Aorta (tissue), 5 donors: ENCODE data around the gene HDAC10. TPM values are rescaled to one million over a fixed set of nuclear protein-coding genes. Genes with fewer than 3 reads are reported as not detected.

Experiments used
- ATAC-seq: fragments of 200-7000 bp; cut with Tn5 transposase; one replicate; pipeline ENCODE4 v1.9.1; 2022; ENCODE audit warnings: moderate library complexity; ENCODE audit not compliant: low FRiP score
- DNase-seq, 2 donors: peaks; one replicate each; pipeline ENCODE4 v3.0.0-alpha.2; 2020
- H3K27ac ChIP-seq, 2 donors: one replicate each; pipeline ENCODE4 v1.5.1; 2013; ENCODE audit warnings: low read length in 2 of 2, mild to moderate bottlenecking in 2 of 2, moderate library complexity in 2 of 2, control low read depth in 1 of 2, inconsistent platforms in 1 of 2, low read depth in 1 of 2
- H3K27me3 ChIP-seq, 2 donors: one replicate each; pipeline ENCODE4 v1.6.1; 2013; ENCODE audit warnings: control low read depth in 1 of 2, low read length in 1 of 2, mild to moderate bottlenecking in 1 of 2, moderate library complexity in 1 of 2; ENCODE audit not compliant: insufficient read depth in 2 of 2, control insufficient read depth in 1 of 2
- H3K36me3 ChIP-seq, 2 donors: one replicate each; pipeline ENCODE4 v1.6.1; 2013; ENCODE audit warnings: control low read depth in 1 of 2, low read length in 1 of 2, mild to moderate bottlenecking in 1 of 2; ENCODE audit not compliant: insufficient read depth in 2 of 2, control insufficient read depth in 1 of 2
- H3K4me1 ChIP-seq, 2 donors: one replicate each; pipeline ENCODE4 v1.6.1; 2013; ENCODE audit warnings: low read length in 2 of 2, control low read depth in 1 of 2, mild to moderate bottlenecking in 1 of 2, moderate library complexity in 1 of 2; ENCODE audit not compliant: insufficient read depth in 2 of 2, control insufficient read depth in 1 of 2
- H3K4me3 ChIP-seq, 2 donors: one replicate each; pipeline ENCODE4 v1.5.1; 2013; ENCODE audit warnings: low read length in 2 of 2, control low read depth in 1 of 2, mild to moderate bottlenecking in 1 of 2
- H3K9me3 ChIP-seq: one replicate; pipeline ENCODE4 v1.6.1; 2013; ENCODE audit warnings: mild to moderate bottlenecking, low read length; ENCODE audit not compliant: control insufficient read depth
- WGBS, 2 donors: extraction: QIAGEN DNeasy Blood & Tissue Kit; methylation state at CpG; one replicate each; pipeline ENCODE4 v1.1.7; 2013; 5-methylcytosine and 5-hydroxymethylcytosine counted together
- intact Hi-C, 2 donors: fragments of 100-400 bp; cut with DNase I; formaldehyde crosslinking; loops; one replicate each; pipeline versions ENCODE4 v1.14.2 to v1.15.0; 2022
- polyA plus RNA-seq, 2 donors: library from polyadenylated mRNA; stranded (reverse); fragments of 200-250 nt; gene quantifications; one replicate each; pipeline ENCODE4 v1.2.3, GENCODE V29; 2013
- total RNA-seq, 2 donors: library from RNA; stranded (reverse); fragmentation: NEBNext Ultra II Directional; extraction: Animal tissue kit (Norgen Biotek cat#: 25700); gene quantifications; one replicate each; pipeline ENCODE4 v1.2.1, GENCODE V29; 2021
- donor health status: healthy with polysubstance abuse.
- donor health status: Bipolar disorder and iron deficiency.
- donor health status: DM: no; HTN: no; CAD: no.
- donor health status: DM: no; HTN: no; CAD: no.
- donor health status: DM: yes; HTN: yes; CAD: no.

Gene HDAC10
- total and polyA plus RNA-seq, 4 donors, result 5.5 to 57.3 (median 33.8) TPM

DNA sequence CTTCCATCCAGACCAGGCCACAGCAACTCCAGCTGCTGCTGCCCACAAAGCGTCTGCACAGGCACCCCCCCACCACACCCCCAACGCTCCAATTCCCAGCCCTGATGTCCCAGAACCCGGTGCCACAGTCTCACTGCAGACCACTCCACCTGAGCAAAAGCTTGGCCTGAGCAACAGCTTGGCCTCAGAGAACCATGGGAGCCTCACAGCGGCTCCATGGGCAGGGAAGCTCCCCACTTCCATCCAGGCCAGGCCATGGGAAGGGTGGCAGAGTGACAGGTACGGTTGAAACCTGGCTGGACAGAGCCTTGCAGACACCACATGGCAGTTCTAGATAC, 43.2 kb upstream of the HDAC10 start:
- ATAC-seq (no peak), DNase-seq (no peak)
- Histone ChIP-seq H3K4me3 (no peak overlapping the region), H3K4me1 (no peaks in the 10 kb centered on the region), H3K9me3 (no peaks in the 10 kb centered on the region), H3K27ac (peak overlapping the region in 1 of 2 donors; percentile 90), H3K27me3 (no peaks in the 10 kb centered on the region), H3K36me3 (no peaks in the 10 kb centered on the region)
- intact Hi-C loops, result no loop called here
- WGBS, 2 donors, result 41 to 51% methylated on average over 5 of the region's 5 CpGs

DNA sequence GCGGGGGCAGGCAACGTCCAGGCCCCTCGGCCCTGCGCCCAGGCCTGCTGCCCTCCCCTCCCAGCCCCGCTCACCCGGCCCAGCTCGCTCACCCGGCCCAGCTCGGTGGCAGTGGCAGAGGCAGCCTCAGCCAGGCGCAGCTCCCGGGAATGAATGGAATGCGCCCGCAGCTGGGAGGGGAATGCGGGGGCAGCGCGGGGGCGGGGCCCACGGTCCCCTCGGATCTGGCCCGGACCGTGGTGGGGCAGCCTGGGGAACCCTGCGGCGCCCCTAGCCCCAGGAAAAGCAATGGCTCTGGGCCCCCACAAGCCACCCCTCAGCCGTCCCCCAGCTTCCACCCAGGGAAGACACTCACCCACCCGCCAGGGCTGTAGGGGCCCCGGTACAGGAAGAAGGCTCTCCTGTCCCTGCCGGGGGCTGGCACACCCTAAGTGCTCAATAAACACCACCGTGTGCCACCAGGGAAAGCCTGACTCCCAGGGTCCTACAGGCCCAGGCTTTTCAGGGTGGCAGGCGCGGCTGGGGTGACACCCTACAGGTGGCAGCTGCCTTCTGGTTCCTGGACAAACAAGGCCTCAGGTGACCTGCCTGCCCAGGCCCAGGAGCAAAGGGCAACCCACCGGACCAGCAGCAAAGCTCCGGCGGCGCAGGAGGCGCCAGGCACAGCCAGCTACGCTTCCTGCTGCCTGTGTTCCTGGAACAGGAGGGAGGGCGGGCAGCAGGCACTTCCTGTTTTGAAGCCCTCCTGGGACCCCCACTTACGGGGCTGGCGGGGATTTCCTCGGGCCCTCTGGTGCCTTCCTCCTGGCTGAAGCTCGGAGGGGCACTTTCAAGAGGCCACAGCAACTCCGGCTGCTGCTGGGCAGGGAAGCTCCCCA, 42.6 kb upstream of the HDAC10 start:
- ATAC-seq (peak; percentile 85), DNase-seq (peak; percentile 87 to 93)
- Histone ChIP-seq H3K4me1 (no peaks in the 10 kb centered on the region), H3K4me3 (no peak overlapping the region), H3K27ac (peak overlapping the region; percentile 1 to 90), H3K9me3 (no peaks in the 10 kb centered on the region), H3K36me3 (no peaks in the 10 kb centered on the region), H3K27me3 (no peaks in the 10 kb centered on the region)
- 4 to 9% methylated on average over 34 to 42 of the region's 42 CpGs for WGBS, 2 donors
- intact Hi-C loops, result loop anchor here in 1 of 2 donors (1.0 kb wide), 1 partner anchor 12 kb away; no protein-coding TSS in a partner anchor

- Histone ChIP-seq H3K27me3 (no peaks in the 10 kb centered on the region), H3K9me3 (no peaks in the 10 kb centered on the region), H3K4me1 (no peaks in the 10 kb centered on the region), H3K4me3 (no peak overlapping the region), H3K27ac (peak overlapping the region in 1 of 2 donors; percentile 56), H3K36me3 (peaks cover 0 to 1% of the 10 kb centered on the region in 2 donors)
- intact Hi-C loops, result loop anchor here in 1 of 2 donors (1.0 kb wide), 1 partner anchor 12 kb away; no protein-coding TSS in a partner anchor
- DNase-seq, result no peak
- ATAC-seq, result no peak
- 47 to 50% methylated on average over 27 to 29 of the region's 29 CpGs for WGBS, 2 donors
These were observed 41.8 kb upstream of the HDAC10 start for GRCh38 chr22:50292643-50293440.

DNA sequence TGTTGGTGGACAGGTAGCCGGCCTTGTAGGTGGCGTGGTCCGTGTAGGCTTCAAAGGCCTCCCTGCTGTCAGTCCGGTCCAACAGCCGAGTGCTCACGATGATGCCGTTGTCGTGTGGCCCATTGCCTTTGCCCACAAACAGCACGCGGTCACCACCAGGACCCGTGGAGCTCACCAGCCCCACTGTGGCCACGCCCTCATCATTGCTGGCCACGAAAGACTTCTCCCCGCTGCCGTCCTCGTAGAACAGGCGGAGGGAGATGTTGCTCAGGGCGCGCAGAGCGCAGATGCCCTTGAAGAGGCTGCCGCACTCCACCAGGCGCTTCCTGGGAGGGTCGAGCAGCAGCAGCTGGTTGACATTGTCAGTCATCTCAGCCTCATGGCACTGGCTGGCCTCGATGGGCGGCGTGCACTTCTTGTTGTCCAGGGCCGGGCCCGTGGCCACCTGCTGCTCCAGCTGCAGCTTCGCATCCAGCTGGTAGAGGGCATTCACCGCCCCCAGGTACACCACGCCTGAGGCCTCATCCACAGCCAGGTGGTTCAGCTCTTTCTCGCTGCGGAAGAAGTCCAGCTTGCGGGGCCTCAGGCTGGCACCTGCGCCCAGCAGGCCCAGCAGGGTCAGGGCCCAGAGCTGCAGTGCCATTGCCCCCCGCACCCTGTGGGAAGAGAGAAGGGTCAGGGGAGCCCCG, 39.0 kb upstream of the HDAC10 start:
- Histone ChIP-seq H3K36me3 (peaks cover 0 to 10% of the 10 kb centered on the region in 2 donors), H3K27me3 (no peaks in the 10 kb centered on the region), H3K4me3 (no peak overlapping the region), H3K4me1 (no peaks in the 10 kb centered on the region), H3K27ac (no peak overlapping the region), H3K9me3 (no peaks in the 10 kb centered on the region)
- WGBS, 2 donors, result 92% methylated on average over 37 of the region's 37 CpGs
- intact Hi-C loops, result no loop called here
- ATAC-seq (no peak), DNase-seq (no peak)

- intact Hi-C loops, result no loop called here
- Histone ChIP-seq H3K4me1 (no peaks in the 10 kb centered on the region), H3K4me3 (no peak overlapping the region), H3K27me3 (no peaks in the 10 kb centered on the region), H3K9me3 (no peaks in the 10 kb centered on the region), H3K36me3 (peaks cover 0 to 10% of the 10 kb centered on the region in 2 donors), H3K27ac (no peak overlapping the region)
- ATAC-seq (no peak), DNase-seq (no peak)
- WGBS, 2 donors, result 90% methylated on average over 54 to 57 of the region's 57 CpGs
These were observed 38.3 kb upstream of the HDAC10 start for GRCh38 chr22:50289151-50289941.

DNA sequence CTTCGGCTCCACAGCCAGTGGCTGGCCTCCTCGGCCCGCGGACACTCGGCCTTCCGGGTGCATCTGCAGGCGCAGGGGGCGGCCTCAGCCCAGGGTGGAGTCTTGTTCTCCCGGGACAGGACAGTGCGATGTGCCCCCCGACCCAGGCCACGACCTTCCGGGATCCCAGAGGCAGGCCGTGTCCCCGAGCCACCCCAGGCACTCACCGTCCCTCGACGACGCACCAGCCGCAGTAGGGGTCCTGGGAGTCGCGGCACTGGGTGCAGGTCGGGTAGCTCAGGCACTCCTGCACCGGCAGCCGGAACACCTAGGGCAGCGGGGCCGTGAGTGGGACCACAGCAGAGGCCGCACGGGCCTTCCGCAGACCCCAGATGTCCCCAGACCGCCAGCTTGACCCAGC, 36.7 kb upstream of the HDAC10 start:
- no peak overlapping the region for H3K4me3 ChIP-seq
- ATAC-seq, result no peak
- WGBS, 2 donors, result 93 to 95% methylated on average over 31 of the region's 31 CpGs
- intact Hi-C loops, result no loop called here
- H3K9me3 ChIP-seq, result no peaks in the 10 kb centered on the region
- H3K36me3 ChIP-seq, result peaks cover 0 to 15% of the 10 kb centered on the region in 2 donors
- H3K27me3 ChIP-seq, result no peaks in the 10 kb centered on the region
- H3K27ac ChIP-seq, result no peak overlapping the region
- no peaks in the 10 kb centered on the region for H3K4me1 ChIP-seq
- DNase-seq, result no peak

- Histone ChIP-seq H3K4me1 (no peaks in the 10 kb centered on the region), H3K36me3 (peaks cover 0 to 18% of the 10 kb centered on the region in 2 donors), H3K4me3 (no peak overlapping the region), H3K27me3 (no peaks in the 10 kb centered on the region), H3K27ac (no peak overlapping the region), H3K9me3 (no peaks in the 10 kb centered on the region)
- DNase-seq (no peak), ATAC-seq (no peak)
- intact Hi-C loops, result no loop called here
- 89 to 91% methylated on average over 36 to 40 of the region's 40 CpGs for WGBS, 2 donors
These were observed 35.7 kb upstream of the HDAC10 start for GRCh38 chr22:50286701-50287318.
